ENCODE measurements around the gene INMT.

- no peak for TF ChIP-seq GTF2F1 (IDR thresholded peaks at IDR 0.05; ENCODE audit: low read length)
- TF ChIP-seq ARNT (IDR thresholded peaks at IDR 0.05) = no peak
- no peak for TF ChIP-seq ARID3A (IDR thresholded peaks at IDR 0.05; ENCODE audit: low read depth, low read length)
- TF ChIP-seq DPF2 (CRISPR knock-in tag; IDR thresholded peaks at IDR 0.05; ENCODE audit: borderline replicate concordance, low read depth) = no peak
- TF ChIP-seq ERF (CRISPR knock-in tag; IDR thresholded peaks at IDR 0.05) = no peak
- TF ChIP-seq CTCF (CRISPR knock-in tag; IDR thresholded peaks at IDR 0.05) = no peak
- no peak for TF ChIP-seq ZNF564 (CRISPR knock-in tag; IDR thresholded peaks at IDR 0.05)
- TF ChIP-seq REST (IDR thresholded peaks at IDR 0.05; ENCODE audit: borderline replicate concordance in 1 of 2, low read depth in 1 of 2, low read length in 2 of 2) = no peak
Observed at GRCh38 chr7:30708412-30708811, 43.5 kb upstream of the INMT start.
